CD4-positive, alpha-beta memory T cell (primary cell): Measurements from ENCODE around the gene INHA. TPM values are rescaled to one million over a fixed set of nuclear protein-coding genes. Genes with fewer than 3 reads are reported as not detected.

Source experiments
- CTCF ChIA-PET: fragments of 350-600 bp; sonication (Branson Sonifier 250); formaldehyde crosslinking; loops from one replicate; lab custom pipeline; 2021; ENCODE audit warnings: inconsistent platforms; ENCODE audit not compliant: partially characterized antibody; lab: Charles Lee
- POLR2A ChIA-PET: fragments of 350-600 bp; sonication (Branson Sonifier 250); formaldehyde crosslinking; loops from one replicate; lab custom pipeline; 2021; ENCODE audit not compliant: partially characterized antibody; lab: Charles Lee
- DNase-seq, 5 donors: peaks; one replicate each; pipeline versions ENCODE4 v3.0.0 to v3.0.0-alpha.2; 2020 to 2022; ENCODE audit warnings: mixed read lengths in 1 of 5
- H3K27ac ChIP-seq: one replicate; pipeline ENCODE4 v1.7.0; 2013; ENCODE audit warnings: low read depth, low read length
- H3K27me3 ChIP-seq: 2 replicates; pipeline ENCODE4 v1.7.0; 2013; ENCODE audit warnings: mild to moderate bottlenecking, low read length, moderate library complexity; ENCODE audit not compliant: insufficient read depth
- H3K36me3 ChIP-seq: 2 replicates; pipeline ENCODE4 v1.7.0; 2013; ENCODE audit warnings: mild to moderate bottlenecking, low read length, moderate library complexity; ENCODE audit not compliant: insufficient read depth
- H3K4me1 ChIP-seq: 2 replicates; pipeline ENCODE4 v1.7.0; 2013; ENCODE audit warnings: mild to moderate bottlenecking, low read length, moderate library complexity; ENCODE audit not compliant: insufficient read depth
- H3K4me3 ChIP-seq, 2 donors: one replicate each; pipeline ENCODE4 v1.7.0; 2013; ENCODE audit warnings: low read length in 2 of 2, mild to moderate bottlenecking in 1 of 2
- H3K9me3 ChIP-seq, 2 donors: one replicate each; pipeline ENCODE4 v1.7.0; 2013; ENCODE audit warnings: low read length in 2 of 2, control low read depth in 1 of 2; ENCODE audit not compliant: control insufficient read depth in 1 of 2
- H3K27ac Mint-ChIP-seq, 7 donors: one replicate each; pipeline ENCODE4 v1.8.0; 2020 to 2021; ENCODE audit warnings: mixed read lengths in 7 of 7, mild to moderate bottlenecking in 6 of 7, inconsistent platforms in 3 of 7, moderate library complexity in 3 of 7
- H3K27me3 Mint-ChIP-seq, 2 donors: one replicate each; pipeline ENCODE4 v1.8.0; 2020 to 2021; ENCODE audit warnings: mixed read lengths in 2 of 2
- H3K36me3 Mint-ChIP-seq, 2 donors: one replicate each; pipeline ENCODE4 v1.8.0; 2020 to 2021; ENCODE audit warnings: mixed read lengths in 2 of 2, inconsistent platforms in 1 of 2, mild to moderate bottlenecking in 1 of 2
- H3K4me1 Mint-ChIP-seq, 4 donors: one replicate each; pipeline ENCODE4 v1.8.0; 2020 to 2021; ENCODE audit warnings: mixed read lengths in 4 of 4, mild to moderate bottlenecking in 1 of 4
- H3K4me3 Mint-ChIP-seq, 8 donors: one replicate each; pipeline ENCODE4 v1.8.0; 2020 to 2021; ENCODE audit warnings: mixed read lengths in 8 of 8, mild to moderate bottlenecking in 7 of 8, moderate library complexity in 6 of 8, inconsistent platforms in 3 of 8
- H3K9me3 Mint-ChIP-seq, 8 donors: one replicate each; pipeline ENCODE4 v1.8.0; 2020 to 2021; ENCODE audit warnings: mixed read lengths in 8 of 8, mild to moderate bottlenecking in 5 of 8, inconsistent platforms in 3 of 8, moderate library complexity in 1 of 8
- intact Hi-C: fragments of 100-400 bp; cut with micrococcal nuclease; formaldehyde crosslinking; loops from one replicate; pipeline ENCODE4 v1.15.1; 2023
- polyA plus RNA-seq, 2 donors: library from polyadenylated mRNA; unstranded; fragments of 300-500 nt; fragmentation: Illumina TruSeq; gene quantifications; one replicate each; pipeline ENCODE4 v1.2.3, GENCODE V29; 2021
- total RNA-seq, 2 experiments: library from RNA; stranded (reverse); gene quantifications; one replicate each; pipeline ENCODE4 v1.2.3, GENCODE V29; 2021

Gene INHA
- total and polyA plus RNA-seq, 4 experiments from 2014 or later, result not detected

- no peaks in the 10 kb centered on the region for H3K36me3 ChIP-seq
- CTCF ChIA-PET, result interaction anchor here (8.5 kb wide), 1 partner anchor 15 kb away, joined by 73 read pairs; no protein-coding TSS in a partner anchor
- DNase-seq, result no peak
- POLR2A ChIA-PET, result no interaction called here
- Mint-ChIP-seq H3K9me3 (peaks cover 0 to 1% (median 0%) of the 10 kb centered on the region in 8 donors), H3K36me3 (peaks cover 0 to 10% of the 10 kb centered on the region in 2 donors), H3K27me3 (peaks cover 12 to 23% of the 10 kb centered on the region in 2 donors), H3K4me3 (peak overlapping the region in 2 of 8 donors; percentile 4 to 45), H3K27ac (peak overlapping the region in 1 of 7 donors; percentile 69), H3K4me1 (peaks cover 16 to 33% (median 23%) of the 10 kb centered on the region in 4 donors)
- intact Hi-C loops, result no loop called here
- no peaks in the 10 kb centered on the region for H3K27me3 ChIP-seq
- no peak overlapping the region for H3K27ac ChIP-seq
- H3K9me3 ChIP-seq, result no peaks in the 10 kb centered on the region
- H3K4me3 ChIP-seq, result no peak overlapping the region
- H3K4me1 ChIP-seq, result peaks cover 21% of the 10 kb centered on the region
These were observed 26.2 kb upstream of the INHA start for GRCh38 chr2:219545943-219546352.

GRCh38 chr2:219547621-219548020 lies 24.5 kb upstream of the INHA start:
- ChIA-PET POLR2A (no interaction called here), CTCF (interaction anchor here (2.3 kb wide), 1 partner anchor 13 kb away, joined by 20 read pairs; no protein-coding TSS in a partner anchor)
- Mint-ChIP-seq H3K4me1 (peaks cover 12 to 23% (median 13%) of the 10 kb centered on the region in 4 donors), H3K36me3 (peaks cover 0 to 8% of the 10 kb centered on the region in 2 donors), H3K27ac (no peak overlapping the region), H3K9me3 (peaks cover 0 to 1% (median 0%) of the 10 kb centered on the region in 8 donors), H3K4me3 (no peak overlapping the region), H3K27me3 (peaks cover 15 to 30% of the 10 kb centered on the region in 2 donors)
- Histone ChIP-seq H3K4me1 (peaks cover 23% of the 10 kb centered on the region), H3K27ac (no peak overlapping the region), H3K27me3 (peaks cover 6% of the 10 kb centered on the region), H3K36me3 (no peaks in the 10 kb centered on the region), H3K4me3 (no peak overlapping the region), H3K9me3 (no peaks in the 10 kb centered on the region)
- no peak for DNase-seq
- intact Hi-C loops, result no loop called here

DNA sequence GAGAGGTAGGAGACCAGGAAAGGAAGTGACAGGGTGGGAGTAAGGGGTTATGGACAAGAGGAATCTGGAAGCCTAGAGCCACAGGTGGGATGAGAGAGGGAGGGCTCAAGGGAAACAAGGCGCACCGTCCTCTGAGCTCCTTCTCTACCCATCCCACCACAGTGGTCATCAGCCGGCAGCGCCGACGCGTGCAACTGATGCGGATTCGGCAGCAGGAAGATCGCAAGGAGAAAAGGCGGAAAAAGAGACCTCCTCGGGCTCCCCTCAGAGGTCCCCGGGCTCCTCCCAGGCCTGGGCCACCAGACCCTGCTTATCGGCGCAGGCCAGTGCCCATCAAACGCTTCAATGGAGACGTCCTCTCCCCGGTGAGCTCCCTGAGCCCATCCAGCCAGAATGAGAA lies 23.1 kb upstream of the INHA start:
- Histone ChIP-seq H3K27me3 (peaks cover 8% of the 10 kb centered on the region), H3K36me3 (no peaks in the 10 kb centered on the region), H3K4me1 (peaks cover 25% of the 10 kb centered on the region), H3K4me3 (no peak overlapping the region), H3K27ac (no peak overlapping the region), H3K9me3 (no peaks in the 10 kb centered on the region)
- no peak overlapping the region for H3K27ac Mint-ChIP-seq
- peaks cover 22 to 39% of the 10 kb centered on the region in 2 donors for H3K27me3 Mint-ChIP-seq
- intact Hi-C loops, result no loop called here
- H3K9me3 Mint-ChIP-seq, result peaks cover 0 to 3% (median 0%) of the 10 kb centered on the region in 8 donors
- ChIA-PET POLR2A (interaction anchor here (1.1 kb wide), 1 partner anchor 48 kb away, joined by 3 read pairs; the partner anchor contains the start of gene STK11IP), CTCF (interaction anchor here (0.8 to 7.1 kb wide), 3 partner anchors 7 to 11 kb away, joined by 3 to 45 read pairs (median 20); partner anchors contain the start of genes CHPF and TMEM198)
- peak in 1 of 5 donors; percentile 5 for DNase-seq
- peaks cover 0 to 7% of the 10 kb centered on the region in 2 donors for H3K36me3 Mint-ChIP-seq
- H3K4me3 Mint-ChIP-seq, result peak overlapping the region in 1 of 8 donors; percentile 45
- peaks cover 12 to 29% (median 16%) of the 10 kb centered on the region in 4 donors for H3K4me1 Mint-ChIP-seq

- no peak overlapping the region for H3K4me3 ChIP-seq
- no peak overlapping the region for H3K27ac ChIP-seq
- Mint-ChIP-seq H3K36me3 (peaks cover 0 to 2% of the 10 kb centered on the region in 2 donors), H3K9me3 (peaks cover 0 to 3% (median 0%) of the 10 kb centered on the region in 8 donors), H3K4me1 (peaks cover 8 to 25% (median 13%) of the 10 kb centered on the region in 4 donors), H3K27ac (no peak overlapping the region), H3K4me3 (peak overlapping the region in 1 of 8 donors; percentile 45), H3K27me3 (peaks cover 26 to 44% of the 10 kb centered on the region in 2 donors)
- intact Hi-C loops, result no loop called here
- H3K9me3 ChIP-seq, result no peaks in the 10 kb centered on the region
- POLR2A ChIA-PET, result interaction anchor here (1.1 kb wide), 1 partner anchor 48 kb away, joined by 3 read pairs; the partner anchor contains the start of gene STK11IP
- CTCF ChIA-PET, result interaction anchor here (2.3 to 7.1 kb wide), 2 partner anchors 8 to 11 kb away, joined by 20 to 45 read pairs; partner anchors contain the start of genes CHPF and TMEM198
- peak in 1 of 5 donors; percentile 37 for DNase-seq
- H3K4me1 ChIP-seq, result peaks cover 19% of the 10 kb centered on the region
- H3K27me3 ChIP-seq, result peaks cover 11% of the 10 kb centered on the region
- H3K36me3 ChIP-seq, result no peaks in the 10 kb centered on the region
These were observed 22.5 kb upstream of the INHA start for GRCh38 chr2:219549619-219550018.

DNA sequence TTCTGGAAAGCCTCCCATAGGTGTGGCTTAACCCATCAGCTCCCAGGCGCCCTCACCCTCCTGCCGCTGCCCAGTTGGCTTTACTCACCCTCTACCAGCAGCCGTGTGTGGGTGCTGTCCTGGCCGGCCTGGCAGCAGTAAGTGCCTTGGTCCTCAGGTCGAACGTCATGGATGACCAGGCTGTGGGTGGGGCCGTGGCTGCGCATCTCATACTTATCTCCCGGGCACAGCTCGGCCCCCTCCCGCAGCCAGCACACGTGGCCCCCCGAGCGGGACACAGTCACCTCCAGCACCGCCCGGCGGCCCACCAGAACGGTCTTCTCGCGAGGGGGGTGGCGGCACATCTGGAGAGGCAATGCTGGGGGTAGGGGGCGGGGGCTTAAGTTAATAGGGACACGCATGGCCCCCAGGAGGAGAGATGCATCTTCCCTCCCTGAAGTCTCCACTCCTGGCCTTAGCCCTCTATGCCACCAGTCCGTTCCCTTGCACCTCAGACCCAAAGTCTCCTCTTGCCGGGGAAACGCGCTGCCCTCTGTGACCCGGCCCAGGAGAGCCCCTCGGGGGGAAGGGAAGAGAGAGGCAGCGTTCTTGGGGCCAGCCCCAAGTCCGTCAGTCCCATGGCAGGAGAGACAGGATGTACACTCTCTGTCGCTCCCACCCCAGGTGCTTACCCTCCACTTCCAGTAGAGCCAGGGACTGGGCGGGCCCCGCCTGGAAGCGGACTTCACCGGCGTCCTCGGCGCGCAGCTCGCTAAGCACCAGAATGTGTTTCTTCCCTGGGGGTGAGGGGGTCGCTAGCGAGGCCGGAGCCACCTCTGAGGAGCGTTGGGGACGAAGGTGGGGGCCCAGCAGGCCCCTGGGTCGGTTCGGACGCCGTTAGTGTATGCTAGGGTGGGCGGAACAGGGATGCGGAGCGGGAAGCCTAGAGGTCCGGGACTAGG lies 20.4 kb upstream of the INHA start:
- peak in 3 of 5 donors; percentile 18 to 31 (median 28) for DNase-seq
- Histone ChIP-seq H3K27me3 (peaks cover 11% of the 10 kb centered on the region), H3K36me3 (no peaks in the 10 kb centered on the region), H3K27ac (no peak overlapping the region), H3K4me3 (peak overlapping the region; percentile 11 to 44), H3K9me3 (no peaks in the 10 kb centered on the region), H3K4me1 (peaks cover 18% of the 10 kb centered on the region)
- Mint-ChIP-seq H3K36me3 (no peaks in the 10 kb centered on the region), H3K4me1 (peaks cover 5 to 18% (median 10%) of the 10 kb centered on the region in 4 donors), H3K27ac (peak overlapping the region in 4 of 7 donors; percentile 22 to 79 (median 29)), H3K4me3 (peak overlapping the region; percentile 51 to 86 (median 75)), H3K9me3 (peaks cover 0 to 3% (median 0%) of the 10 kb centered on the region in 8 donors), H3K27me3 (peaks cover 25 to 52% of the 10 kb centered on the region in 2 donors)
- POLR2A ChIA-PET, result interaction anchor here (1.2 to 2.3 kb wide), 3 partner anchors 8 to 46 kb away, joined by 3 to 10 read pairs (median 9); partner anchors contain the start of genes CHPF, OBSL1, STK11IP and TMEM198
- intact Hi-C loops, result loop anchor here (1.0 to 2.0 kb wide), 2 partner anchors 8 to 45 kb away; partner anchors contain the start of genes CHPF and STK11IP
- CTCF ChIA-PET, result interaction anchor here (1.6 to 7.1 kb wide), 2 partner anchors 10 kb away, joined by 9 to 45 read pairs; partner anchors contain the start of genes CHPF and TMEM198

GRCh38 chr2:219552382-219553167 lies 19.5 kb upstream of the INHA start:
- H3K36me3 ChIP-seq, result no peaks in the 10 kb centered on the region
- H3K4me1 ChIP-seq, result peaks cover 18% of the 10 kb centered on the region
- H3K27ac ChIP-seq, result no peak overlapping the region
- H3K4me3 Mint-ChIP-seq, result peak overlapping the region; percentile 51 to 86 (median 75)
- no peaks in the 10 kb centered on the region for H3K36me3 Mint-ChIP-seq
- intact Hi-C loops, result loop anchor here (1.0 to 2.0 kb wide), 2 partner anchors 9 to 44 kb away; partner anchors contain the start of genes CHPF and STK11IP
- peaks cover 5 to 18% (median 10%) of the 10 kb centered on the region in 4 donors for H3K4me1 Mint-ChIP-seq
- POLR2A ChIA-PET, result interaction anchor here (1.8 to 2.3 kb wide), 2 partner anchors 9 to 45 kb away, joined by 9 to 10 read pairs; partner anchors contain the start of genes CHPF, STK11IP and TMEM198
- peak overlapping the region in 2 of 7 donors; percentile 22 to 79 for H3K27ac Mint-ChIP-seq
- H3K27me3 Mint-ChIP-seq, result peaks cover 25 to 52% of the 10 kb centered on the region in 2 donors
- DNase-seq, result peak; percentile 70 to 79 (median 76)
- H3K9me3 Mint-ChIP-seq, result peaks cover 0 to 3% (median 0%) of the 10 kb centered on the region in 8 donors
- peaks cover 11% of the 10 kb centered on the region for H3K27me3 ChIP-seq
- H3K4me3 ChIP-seq, result peak overlapping the region; percentile 11 to 44
- CTCF ChIA-PET, result interaction anchor here (1.2 to 7.1 kb wide), 3 partner anchors 9 to 89 kb away, joined by 3 to 45 read pairs (median 9); partner anchors contain the start of genes CHPF and TMEM198
- H3K9me3 ChIP-seq, result no peaks in the 10 kb centered on the region
